Aorta (tissue), 5 donors: ENCODE results near the gene PAM. TPM values are rescaled to one million over a fixed set of nuclear protein-coding genes. Genes with fewer than 3 reads are reported as not detected.
"Not testable (repeated sequence)": the region's sequence is repeated elsewhere in the genome, so short reads cannot be mapped to it uniquely, and the experiment has no call there.

Experiments used
- ATAC-seq: fragments of 200-7000 bp; cut with Tn5 transposase; one replicate; pipeline ENCODE4 v1.9.1; 2022; ENCODE audit warnings: moderate library complexity; ENCODE audit not compliant: low FRiP score
- DNase-seq, 2 donors: peaks; one replicate each; pipeline ENCODE4 v3.0.0-alpha.2; 2020
- H3K27ac ChIP-seq, 2 donors: one replicate each; pipeline ENCODE4 v1.5.1; 2013; ENCODE audit warnings: low read length in 2 of 2, mild to moderate bottlenecking in 2 of 2, moderate library complexity in 2 of 2, control low read depth in 1 of 2, inconsistent platforms in 1 of 2, low read depth in 1 of 2
- H3K27me3 ChIP-seq, 2 donors: one replicate each; pipeline ENCODE4 v1.6.1; 2013; ENCODE audit warnings: control low read depth in 1 of 2, low read length in 1 of 2, mild to moderate bottlenecking in 1 of 2, moderate library complexity in 1 of 2; ENCODE audit not compliant: insufficient read depth in 2 of 2, control insufficient read depth in 1 of 2
- H3K36me3 ChIP-seq, 2 donors: one replicate each; pipeline ENCODE4 v1.6.1; 2013; ENCODE audit warnings: control low read depth in 1 of 2, low read length in 1 of 2, mild to moderate bottlenecking in 1 of 2; ENCODE audit not compliant: insufficient read depth in 2 of 2, control insufficient read depth in 1 of 2
- H3K4me1 ChIP-seq, 2 donors: one replicate each; pipeline ENCODE4 v1.6.1; 2013; ENCODE audit warnings: low read length in 2 of 2, control low read depth in 1 of 2, mild to moderate bottlenecking in 1 of 2, moderate library complexity in 1 of 2; ENCODE audit not compliant: insufficient read depth in 2 of 2, control insufficient read depth in 1 of 2
- H3K4me3 ChIP-seq, 2 donors: one replicate each; pipeline ENCODE4 v1.5.1; 2013; ENCODE audit warnings: low read length in 2 of 2, control low read depth in 1 of 2, mild to moderate bottlenecking in 1 of 2
- H3K9me3 ChIP-seq: one replicate; pipeline ENCODE4 v1.6.1; 2013; ENCODE audit warnings: mild to moderate bottlenecking, low read length; ENCODE audit not compliant: control insufficient read depth
- WGBS, 2 donors: extraction: QIAGEN DNeasy Blood & Tissue Kit; methylation state at CpG; one replicate each; pipeline ENCODE4 v1.1.7; 2013; 5-methylcytosine and 5-hydroxymethylcytosine counted together
- intact Hi-C, 2 donors: fragments of 100-400 bp; cut with DNase I; formaldehyde crosslinking; loops; one replicate each; pipeline versions ENCODE4 v1.14.2 to v1.15.0; 2022
- polyA plus RNA-seq, 2 donors: library from polyadenylated mRNA; stranded (reverse); fragments of 200-250 nt; gene quantifications; one replicate each; pipeline ENCODE4 v1.2.3, GENCODE V29; 2013
- total RNA-seq, 2 donors: library from RNA; stranded (reverse); fragmentation: NEBNext Ultra II Directional; extraction: Animal tissue kit (Norgen Biotek cat#: 25700); gene quantifications; one replicate each; pipeline ENCODE4 v1.2.1, GENCODE V29; 2021
- donor health status: healthy with polysubstance abuse.
- donor health status: Bipolar disorder and iron deficiency.
- donor health status: DM: no; HTN: no; CAD: no.
- donor health status: DM: no; HTN: no; CAD: no.
- donor health status: DM: yes; HTN: yes; CAD: no.

The PAM gene
- total and polyA plus RNA-seq, 4 donors = 382 to 787 (median 620) TPM

- no peak for ATAC-seq
- intact Hi-C loops = no loop called here
- no peak overlapping the region for H3K27ac ChIP-seq
- 67 to 72% methylated on average over 7 of the region's 7 CpGs for WGBS, 2 donors
- peaks cover 0 to 9% of the 10 kb centered on the region in 2 donors for H3K4me1 ChIP-seq
- H3K4me3 ChIP-seq = no peak overlapping the region
- no peaks in the 10 kb centered on the region for H3K9me3 ChIP-seq
- no peaks in the 10 kb centered on the region for H3K27me3 ChIP-seq
- no peaks in the 10 kb centered on the region for H3K36me3 ChIP-seq
- DNase-seq = no peak
These were observed 148.2 kb downstream of the PAM start for GRCh38 chr5:102903074-102903871.

- Histone ChIP-seq H3K27me3 (no peaks in the 10 kb centered on the region), H3K9me3 (no peaks in the 10 kb centered on the region), H3K27ac (no peak overlapping the region), H3K4me1 (peaks cover 0 to 5% of the 10 kb centered on the region in 2 donors), H3K4me3 (no peak overlapping the region), H3K36me3 (no peaks in the 10 kb centered on the region)
- no peak for ATAC-seq
- no peak for DNase-seq
- intact Hi-C loops = no loop called here
- 96 to 97% methylated on average over 1 of the region's 1 CpG for WGBS, 2 donors
These were observed 150.0 kb downstream of the PAM start for GRCh38 chr5:102905056-102905455.

GRCh38 chr5:102907099-102907498, 152.0 kb downstream of the PAM start:
- H3K9me3 ChIP-seq, ATAC-seq, H3K27me3 ChIP-seq, H3K27ac ChIP-seq, H3K36me3 ChIP-seq, intact Hi-C loops, DNase-seq, H3K4me1 ChIP-seq, H3K4me3 ChIP-seq: not testable (repeated sequence)
- no CpG with 5 or more reads among the region's 2 CpGs for WGBS, 2 donors

- no peak overlapping the region for H3K4me3 ChIP-seq
- no peak for ATAC-seq
- WGBS, 2 donors = 42% methylated on average over 6 of the region's 6 CpGs
- no peak for DNase-seq
- H3K4me1 ChIP-seq = peaks cover 0 to 6% of the 10 kb centered on the region in 2 donors
- intact Hi-C loops = loop anchor here in 1 of 2 donors (5.0 kb wide), 1 partner anchor 43 kb away; no protein-coding TSS in a partner anchor
- no peaks in the 10 kb centered on the region for H3K36me3 ChIP-seq
- H3K9me3 ChIP-seq = no peaks in the 10 kb centered on the region
- no peaks in the 10 kb centered on the region for H3K27me3 ChIP-seq
- peak overlapping the region; percentile 60 to 63 for H3K27ac ChIP-seq
These were observed 155.4 kb downstream of the PAM start for GRCh38 chr5:102910240-102911226.

GRCh38 chr5:102911973-102912372, 156.9 kb downstream of the PAM start:
- H3K27me3 ChIP-seq = no peaks in the 10 kb centered on the region
- H3K36me3 ChIP-seq = no peaks in the 10 kb centered on the region
- intact Hi-C loops = loop anchor here in 1 of 2 donors (5.0 kb wide), 1 partner anchor 45 kb away; no protein-coding TSS in a partner anchor
- H3K27ac ChIP-seq = peak overlapping the region in 1 of 2 donors; percentile 57
- no peak for ATAC-seq
- DNase-seq = no peak
- WGBS, 2 donors = 1 to 7% methylated on average over 2 of the region's 2 CpGs
- no peak overlapping the region for H3K4me3 ChIP-seq
- no peaks in the 10 kb centered on the region for H3K9me3 ChIP-seq
- peaks cover 0 to 6% of the 10 kb centered on the region in 2 donors for H3K4me1 ChIP-seq

GRCh38 chr5:102916109-102916508, 161.0 kb downstream of the PAM start:
- Histone ChIP-seq H3K4me3 (no peak overlapping the region), H3K27ac (no peak overlapping the region), H3K9me3 (no peaks in the 10 kb centered on the region), H3K27me3 (no peaks in the 10 kb centered on the region), H3K4me1 (peaks cover 0 to 6% of the 10 kb centered on the region in 2 donors), H3K36me3 (no peaks in the 10 kb centered on the region)
- intact Hi-C loops = no loop called here
- DNase-seq = no peak
- ATAC-seq = no peak

- Histone ChIP-seq H3K36me3 (no peaks in the 10 kb centered on the region), H3K27ac (no peak overlapping the region), H3K4me1 (peaks cover 5 to 11% of the 10 kb centered on the region in 2 donors), H3K4me3 (no peak overlapping the region), H3K27me3 (no peaks in the 10 kb centered on the region), H3K9me3 (no peaks in the 10 kb centered on the region)
- intact Hi-C loops = no loop called here
- 89 to 94% methylated on average over 1 of the region's 1 CpG for WGBS, 2 donors
- ATAC-seq (no peak), DNase-seq (no peak)
These were observed 164.0 kb downstream of the PAM start for GRCh38 chr5:102918986-102919610.

- 32 to 35% methylated on average over 5 of the region's 5 CpGs for WGBS, 2 donors
- H3K9me3 ChIP-seq = no peaks in the 10 kb centered on the region
- no peaks in the 10 kb centered on the region for H3K27me3 ChIP-seq
- H3K4me3 ChIP-seq = no peak overlapping the region
- H3K36me3 ChIP-seq = no peaks in the 10 kb centered on the region
- no peak for DNase-seq
- intact Hi-C loops = no loop called here
- H3K27ac ChIP-seq = no peak overlapping the region
- H3K4me1 ChIP-seq = peaks cover 5 to 11% of the 10 kb centered on the region in 2 donors
- ATAC-seq = no peak
These were observed 165.7 kb downstream of the PAM start for GRCh38 chr5:102920762-102921161.
